ENCODE results near the gene MPHOSPH10.
A peak's percentile ranks its signal among the peaks of the same experiment; 100 is the strongest.

The MPHOSPH10 gene

GRCh38 chr2:71150082-71150816, 19.8 kb downstream of the MPHOSPH10 start:
- TF ChIP-seq ZNF565 (CRISPR knock-in tag; conservative IDR thresholded peaks at IDR 0.05; ENCODE audit: low read depth) (no peak), CSRNP3 (CRISPR knock-in tag; IDR thresholded peaks at IDR 0.05) (no peak), CSDC2 (CRISPR knock-in tag; IDR thresholded peaks at IDR 0.05) (no peak), GLIS3 (CRISPR knock-in tag; IDR thresholded peaks at IDR 0.05) (no peak), ZFP3 (CRISPR knock-in tag; IDR thresholded peaks at IDR 0.05) (no peak), ARNTL (CRISPR knock-in tag; IDR thresholded peaks at IDR 0.05; ENCODE audit: borderline replicate concordance, low read depth) (no peak), TSHZ2 (CRISPR knock-in tag; IDR thresholded peaks at IDR 0.05) (no peak), ISL1 (CRISPR knock-in tag; IDR thresholded peaks at IDR 0.05) (no peak), PPARA (CRISPR knock-in tag; IDR thresholded peaks at IDR 0.05; ENCODE audit: borderline replicate concordance) (no peak), TOX (CRISPR knock-in tag; IDR thresholded peaks at IDR 0.05; ENCODE audit: borderline replicate concordance) (no peak)
- TF ChIP-seq, protein P1, sequence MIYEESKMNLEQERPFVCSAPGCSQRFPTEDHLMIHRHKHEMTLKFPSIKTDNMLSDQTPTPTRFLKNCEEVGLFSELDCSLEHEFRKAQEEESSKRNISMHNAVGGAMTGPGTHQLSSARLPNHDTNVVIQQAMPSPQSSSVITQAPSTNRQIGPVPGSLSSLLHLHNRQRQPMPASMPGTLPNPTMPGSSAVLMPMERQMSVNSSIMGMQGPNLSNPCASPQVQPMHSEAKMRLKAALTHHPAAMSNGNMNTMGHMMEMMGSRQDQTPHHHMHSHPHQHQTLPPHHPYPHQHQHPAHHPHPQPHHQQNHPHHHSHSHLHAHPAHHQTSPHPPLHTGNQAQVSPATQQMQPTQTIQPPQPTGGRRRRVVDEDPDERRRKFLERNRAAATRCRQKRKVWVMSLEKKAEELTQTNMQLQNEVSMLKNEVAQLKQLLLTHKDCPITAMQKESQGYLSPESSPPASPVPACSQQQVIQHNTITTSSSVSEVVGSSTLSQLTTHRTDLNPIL (CRISPR knock-in tag; IDR thresholded peaks at IDR 0.05; ENCODE audit: low read depth), result no peak
- ATAC-seq, result no peak

DNA sequence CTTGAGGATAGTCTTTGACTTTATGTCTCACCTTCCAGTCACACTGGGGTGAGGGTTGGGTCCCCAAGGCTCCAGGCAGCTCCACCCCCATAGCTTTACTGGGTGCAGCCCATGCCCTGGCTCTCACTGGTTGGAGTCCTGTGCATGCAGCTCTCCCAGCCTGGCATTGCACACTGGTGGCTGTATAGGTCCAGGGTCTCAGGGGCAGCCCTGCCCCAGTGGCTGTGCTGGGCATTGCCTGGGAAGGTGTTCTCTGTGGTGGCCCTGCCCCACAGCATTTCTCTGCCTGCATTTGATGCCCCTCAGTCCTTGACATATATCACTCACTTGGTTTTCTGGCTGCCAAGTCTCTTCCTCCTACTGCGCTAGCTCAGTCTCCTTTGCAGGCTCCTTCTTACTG, 21.2 kb downstream of the MPHOSPH10 start:
- no peak for TF ChIP-seq TSHZ2 (CRISPR knock-in tag; IDR thresholded peaks at IDR 0.05)
- peak; percentile 57 for ATAC-seq

GRCh38 chr2:71153585-71154224, 23.3 kb downstream of the MPHOSPH10 start:
- ATAC-seq, result no peak
- no peak for TF ChIP-seq CSDC2 (CRISPR knock-in tag; IDR thresholded peaks at IDR 0.05)
- TF ChIP-seq, protein P1 (CRISPR knock-in tag; IDR thresholded peaks at IDR 0.05; ENCODE audit: low read depth), result no peak
- no peak for TF ChIP-seq PPARA (CRISPR knock-in tag; IDR thresholded peaks at IDR 0.05; ENCODE audit: borderline replicate concordance)
- no peak for TF ChIP-seq TSHZ2 (CRISPR knock-in tag; IDR thresholded peaks at IDR 0.05)
- TF ChIP-seq OSR1 (CRISPR knock-in tag; IDR thresholded peaks at IDR 0.05), result no peak
- no peak for TF ChIP-seq ESRRG (CRISPR knock-in tag; IDR thresholded peaks at IDR 0.05)
- TF ChIP-seq RARB (CRISPR knock-in tag; IDR thresholded peaks at IDR 0.05), result no peak
